Smooth muscle cell (in vitro differentiated cells): ENCODE data around the gene CFAP300. TPM values are rescaled to one million over a fixed set of nuclear protein-coding genes. Genes with fewer than 3 reads are reported as not detected.

ENCODE experiments used
- DNase-seq: peaks from one replicate; lab custom pipeline; 2025; ENCODE audit not compliant: unreplicated experiment; lab: John Stamatoyannopoulos, UW
- H2AFZ ChIP-seq: fragments of 200-600 bp; sonication (generic); 2 replicates; pipeline ENCODE4 v1.6.0; 2016; ENCODE audit warnings: antibody characterized with exemption, low read depth, mild to moderate bottlenecking
- H3F3A ChIP-seq: fragments of 200-600 bp; sonication (generic); 2 replicates; pipeline ENCODE4 v1.6.0; 2017; ENCODE audit warnings: antibody characterized with exemption, low read depth
- H3K27ac ChIP-seq: fragments of 200-600 bp; sonication (generic); 2 replicates; pipeline ENCODE4 v1.5.1; 2016; ENCODE audit warnings: low read depth, mild to moderate bottlenecking
- H3K27me3 ChIP-seq: fragments of 200-600 bp; sonication (generic); 2 replicates; pipeline ENCODE4 v1.6.1; 2016; ENCODE audit warnings: low read depth, mild to moderate bottlenecking
- H3K36me3 ChIP-seq: fragments of 200-600 bp; sonication (generic); 2 replicates; pipeline ENCODE4 v1.5.1; 2016; ENCODE audit warnings: low read depth
- H3K4me1 ChIP-seq: fragments of 200-600 bp; sonication (generic); 2 replicates; pipeline ENCODE4 v1.5.1; 2016; ENCODE audit warnings: low read depth
- H3K4me2 ChIP-seq: fragments of 200-600 bp; sonication (generic); 2 replicates; pipeline ENCODE4 v1.6.0; 2016; ENCODE audit warnings: mild to moderate bottlenecking
- H3K4me3 ChIP-seq: fragments of 200-600 bp; sonication (generic); 2 replicates; pipeline ENCODE4 v1.5.1; 2016; ENCODE audit warnings: mild to moderate bottlenecking
- H3K79me2 ChIP-seq: fragments of 200-600 bp; sonication (generic); 2 replicates; pipeline ENCODE4 v1.6.0; 2016; ENCODE audit warnings: low read depth, mild to moderate bottlenecking
- H3K9ac ChIP-seq: fragments of 200-600 bp; sonication (generic); 2 replicates; pipeline ENCODE4 v1.6.0; 2016; ENCODE audit warnings: low read depth
- H3K9me3 ChIP-seq: fragments of 200-600 bp; sonication (generic); replicated peaks from 2 replicates; pipeline ENCODE4 v1.5.1; 2016; ENCODE audit warnings: low read depth
- H4K20me1 ChIP-seq: fragments of 200-600 bp; sonication (generic); 2 replicates; pipeline ENCODE4 v1.6.0; 2016; ENCODE audit warnings: low read depth
- CTCF ChIP-seq: fragments of 200-600 bp; sonication (generic); IDR thresholded peaks from 2 replicates; pipeline ENCODE4 v1.5.1; 2017; ENCODE audit warnings: borderline replicate concordance, mild to moderate bottlenecking, antibody characterized with exemption; ENCODE audit not compliant: insufficient read depth, poor library complexity, severe bottlenecking
- WGBS: methylation state at CpG from one replicate; pipeline ENCODE4 v1.1.7; 2016; ENCODE audit warnings: low lambda C conversion rate; 5-methylcytosine and 5-hydroxymethylcytosine counted together
- polyA plus RNA-seq: library from polyadenylated mRNA; unstranded; fragments of >200 nt; fragmentation: Nextera tagmentation; extraction: Ambion mirVana; gene quantifications from 2 replicates; pipeline ENCODE4 v1.2.1, GENCODE V29; 2016
- total RNA-seq: library from RNA; depleted of rRNA; stranded (reverse); fragments of >200 nt; gene quantifications from 2 replicates; pipeline ENCODE4 v1.2.3, GENCODE V29; 2014

Gene CFAP300
- total and polyA plus RNA-seq, 2 experiments from 2014 or later, result 5.6 to 18.2 TPM

- 48% methylated on average over 4 of the region's 4 CpGs for WGBS
- no peak for TF ChIP-seq CTCF
- Histone ChIP-seq H3F3A (no peaks in the 10 kb centered on the region), H2AFZ (peak overlapping the region; percentile 3), H3K79me2 (no peaks in the 10 kb centered on the region), H3K36me3 (no peaks in the 10 kb centered on the region), H3K4me2 (peak overlapping the region; percentile 0), H3K4me1 (peaks cover 2% of the 10 kb centered on the region), H3K27ac (peak overlapping the region; percentile 9), H4K20me1 (no peaks in the 10 kb centered on the region), H3K9me3 (no peaks in the 10 kb centered on the region), H3K27me3 (no peaks in the 10 kb centered on the region), H3K4me3 (no peak overlapping the region), H3K9ac (no peak overlapping the region)
- DNase-seq, result no peak
These were observed 21.0 kb upstream of the CFAP300 start for GRCh38 chr11:102026217-102026616.

- peak overlapping the region; percentile 0 for H3K4me2 ChIP-seq
- H3F3A ChIP-seq, result no peaks in the 10 kb centered on the region
- no peak overlapping the region for H3K4me3 ChIP-seq
- H4K20me1 ChIP-seq, result no peaks in the 10 kb centered on the region
- 2% methylated on average over 2 of the region's 2 CpGs for WGBS
- peaks cover 2% of the 10 kb centered on the region for H3K4me1 ChIP-seq
- no peaks in the 10 kb centered on the region for H3K79me2 ChIP-seq
- TF ChIP-seq CTCF, result no peak
- H3K9ac ChIP-seq, result no peak overlapping the region
- no peaks in the 10 kb centered on the region for H3K27me3 ChIP-seq
- H3K9me3 ChIP-seq, result no peaks in the 10 kb centered on the region
- H2AFZ ChIP-seq, result no peak overlapping the region
- no peaks in the 10 kb centered on the region for H3K36me3 ChIP-seq
- H3K27ac ChIP-seq, result no peak overlapping the region
- no peak for DNase-seq
These were observed 20.3 kb upstream of the CFAP300 start for GRCh38 chr11:102026959-102027358.

- no peaks in the 10 kb centered on the region for H3K4me1 ChIP-seq
- H3K9me3 ChIP-seq, result no peaks in the 10 kb centered on the region
- no peak overlapping the region for H3K27ac ChIP-seq
- no peaks in the 10 kb centered on the region for H3K27me3 ChIP-seq
- H3K79me2 ChIP-seq, result no peaks in the 10 kb centered on the region
- no peak for TF ChIP-seq CTCF
- H3K4me3 ChIP-seq, result no peak overlapping the region
- H4K20me1 ChIP-seq, result no peaks in the 10 kb centered on the region
- H3K36me3 ChIP-seq, result no peaks in the 10 kb centered on the region
- no peak overlapping the region for H2AFZ ChIP-seq
- 100% methylated on average over 1 of the region's 1 CpG for WGBS
- DNase-seq, result no peak
- no peak overlapping the region for H3K9ac ChIP-seq
- no peak overlapping the region for H3K4me2 ChIP-seq
- H3F3A ChIP-seq, result no peaks in the 10 kb centered on the region
These were observed 10.5 kb upstream of the CFAP300 start for GRCh38 chr11:102036757-102037156.

- Histone ChIP-seq H3K79me2 (no peaks in the 10 kb centered on the region), H4K20me1 (no peaks in the 10 kb centered on the region), H3K4me3 (peak overlapping the region; percentile 54), H3K27me3 (no peaks in the 10 kb centered on the region), H3F3A (no peaks in the 10 kb centered on the region), H3K9me3 (no peaks in the 10 kb centered on the region), H3K27ac (peak overlapping the region; percentile 74), H3K4me2 (peak overlapping the region; percentile 86), H3K36me3 (no peaks in the 10 kb centered on the region), H2AFZ (peak overlapping the region; percentile 94), H3K4me1 (no peaks in the 10 kb centered on the region), H3K9ac (peak overlapping the region; percentile 84)
- DNase-seq, result no peak
- 31% methylated on average over 4 of the region's 4 CpGs for WGBS
- no peak for TF ChIP-seq CTCF
These were observed 396 bp upstream of the CFAP300 start for GRCh38 chr11:102046841-102047240.
